IPS-20b (cell line): ENCODE results near the gene SH3PXD2A.

ENCODE experiments used
- H3K27ac ChIP-seq: one replicate; pipeline ENCODE4 v1.5.1; 2013; ENCODE audit warnings: low read length
- H3K27me3 ChIP-seq: 2 replicates; pipeline ENCODE4 v1.6.1; 2013; ENCODE audit warnings: mild to moderate bottlenecking, low read length, inconsistent platforms; ENCODE audit not compliant: insufficient read depth
- H3K36me3 ChIP-seq: 2 replicates; pipeline ENCODE4 v1.6.1; 2013; ENCODE audit warnings: low read depth, mild to moderate bottlenecking, inconsistent platforms, low read length, moderate library complexity; ENCODE audit not compliant: insufficient read depth
- H3K4me1 ChIP-seq: 2 replicates; pipeline ENCODE4 v1.6.1; 2013; ENCODE audit warnings: mild to moderate bottlenecking, control low read depth, inconsistent platforms, low read length, moderate library complexity; ENCODE audit not compliant: insufficient read depth
- H3K4me3 ChIP-seq: 2 replicates; pipeline ENCODE4 v1.5.1; 2013; ENCODE audit warnings: mild to moderate bottlenecking, low read length, inconsistent platforms
- H3K9ac ChIP-seq: 2 replicates; pipeline ENCODE4 v1.6.1; 2013; ENCODE audit warnings: low read depth, mild to moderate bottlenecking, inconsistent platforms, low read length, moderate library complexity
- H3K9me3 ChIP-seq: 2 replicates; pipeline ENCODE4 v1.6.1; 2013; ENCODE audit warnings: mild to moderate bottlenecking, low read depth, low read length, inconsistent platforms; ENCODE audit not compliant: insufficient read depth

The SH3PXD2A gene

DNA sequence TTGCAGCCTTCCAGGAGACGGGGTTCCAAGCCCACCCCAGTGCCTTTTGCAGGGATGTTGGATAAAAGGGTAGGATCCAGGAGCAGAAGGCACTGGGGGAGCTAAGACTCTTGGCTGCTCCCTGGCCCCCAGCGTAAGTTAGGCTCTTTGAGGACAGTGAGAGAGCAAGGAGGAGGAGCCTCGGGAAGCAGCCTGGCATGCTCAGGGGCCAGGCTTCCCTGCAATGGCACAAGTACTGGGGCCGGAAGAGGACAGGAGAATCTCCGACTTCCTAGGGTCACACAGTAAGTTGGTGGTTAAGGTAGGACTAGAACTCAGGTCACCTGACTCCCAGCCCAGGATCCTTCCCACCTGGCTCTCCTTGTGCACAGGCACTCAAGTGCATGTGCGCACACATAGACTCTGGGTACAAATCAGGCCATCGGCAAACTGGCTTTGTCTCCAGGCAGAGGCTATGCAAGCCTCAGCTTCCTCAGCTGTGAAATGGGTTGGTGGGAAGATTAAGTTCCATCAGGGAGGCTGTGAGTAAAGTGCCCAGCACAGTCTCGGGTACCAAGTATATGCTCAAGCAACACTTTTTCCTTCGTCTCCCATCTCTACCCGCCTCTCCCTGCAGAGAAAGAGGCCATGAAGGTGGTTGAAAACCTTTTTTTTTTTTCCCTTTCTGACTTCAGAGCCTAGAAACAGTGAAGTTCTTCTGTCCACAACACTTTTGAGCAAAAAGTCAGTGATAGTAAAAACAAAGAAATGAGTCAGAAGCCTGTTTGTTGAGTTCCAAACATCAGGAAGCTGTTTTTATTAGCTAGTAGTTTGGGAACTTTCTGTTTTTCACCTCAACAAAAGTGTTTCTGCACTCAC is 282.8 kb downstream of the SH3PXD2A start:
- Histone ChIP-seq H3K4me3 (no peak overlapping the region), H3K4me1 (no peaks in the 10 kb centered on the region), H3K27ac (no peak overlapping the region), H3K9me3 (no peaks in the 10 kb centered on the region), H3K27me3 (no peaks in the 10 kb centered on the region), H3K36me3 (no peaks in the 10 kb centered on the region), H3K9ac (no peak overlapping the region)

DNA sequence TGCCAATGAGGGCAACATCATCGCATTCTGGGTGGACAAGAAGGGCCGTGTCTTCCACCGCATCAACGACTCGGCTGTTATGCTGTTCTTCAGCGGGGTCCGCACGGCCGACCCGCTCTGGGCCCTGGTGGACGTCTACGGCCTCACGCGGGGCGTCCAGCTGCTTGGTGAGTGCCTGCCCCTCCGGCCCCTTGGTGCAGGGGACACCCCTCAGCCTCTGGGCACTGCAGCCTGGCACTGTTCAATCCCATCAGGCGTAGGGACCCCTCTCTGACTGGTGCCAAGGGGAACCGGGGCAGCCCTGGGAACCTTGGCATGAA is 283.8 kb downstream of the SH3PXD2A start:
- H3K27me3 ChIP-seq, result no peaks in the 10 kb centered on the region
- no peaks in the 10 kb centered on the region for H3K4me1 ChIP-seq

DNA sequence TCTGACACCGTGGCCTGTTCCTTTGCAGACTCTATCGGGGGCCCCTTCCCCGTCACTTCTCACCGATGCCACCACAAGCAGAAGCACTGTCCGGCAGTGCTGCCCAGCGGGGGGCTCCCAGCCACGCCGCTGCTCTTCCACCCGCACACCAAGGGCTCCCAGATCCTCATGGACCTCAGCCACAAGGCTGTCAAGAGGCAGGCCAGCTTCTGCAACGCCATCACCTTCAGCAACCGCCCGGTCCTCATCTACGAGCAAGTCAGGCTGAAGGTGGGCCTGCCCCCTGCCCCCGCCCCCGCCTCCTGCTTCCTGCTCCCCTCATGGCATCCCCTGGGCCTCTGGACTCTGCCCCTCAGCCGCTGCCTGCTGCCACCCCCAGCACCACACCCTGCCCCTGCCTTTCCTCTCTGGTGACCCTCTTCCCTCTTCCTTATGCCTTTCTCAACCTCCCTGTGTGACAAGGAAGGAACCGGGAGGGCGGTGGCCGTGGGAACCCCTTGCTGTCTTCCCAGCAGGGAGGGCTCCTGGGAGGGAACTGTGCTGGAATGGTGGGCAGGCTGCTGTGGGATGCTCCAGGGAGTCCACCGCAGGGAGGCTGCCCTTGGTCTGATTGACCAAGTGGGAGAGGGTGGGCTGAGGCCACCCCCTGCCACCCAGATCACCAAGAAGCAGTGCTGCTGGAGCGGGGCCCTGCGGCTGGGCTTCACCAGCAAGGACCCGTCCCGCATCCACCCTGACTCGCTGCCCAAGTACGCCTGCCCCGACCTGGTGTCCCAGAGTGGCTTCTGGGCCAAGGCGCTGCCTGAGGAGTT is 284.3 kb downstream of the SH3PXD2A start:
- Histone ChIP-seq H3K27ac (no peak overlapping the region), H3K36me3 (no peaks in the 10 kb centered on the region), H3K4me3 (no peak overlapping the region), H3K9me3 (no peaks in the 10 kb centered on the region), H3K4me1 (no peaks in the 10 kb centered on the region), H3K9ac (no peak overlapping the region), H3K27me3 (no peaks in the 10 kb centered on the region)

More for the DNA sequence above, 283.8 kb downstream of the SH3PXD2A start:
- H3K27ac ChIP-seq, result no peak overlapping the region
- no peak overlapping the region for H3K9ac ChIP-seq
- no peaks in the 10 kb centered on the region for H3K9me3 ChIP-seq
- no peak overlapping the region for H3K4me3 ChIP-seq
- H3K36me3 ChIP-seq, result no peaks in the 10 kb centered on the region

DNA sequence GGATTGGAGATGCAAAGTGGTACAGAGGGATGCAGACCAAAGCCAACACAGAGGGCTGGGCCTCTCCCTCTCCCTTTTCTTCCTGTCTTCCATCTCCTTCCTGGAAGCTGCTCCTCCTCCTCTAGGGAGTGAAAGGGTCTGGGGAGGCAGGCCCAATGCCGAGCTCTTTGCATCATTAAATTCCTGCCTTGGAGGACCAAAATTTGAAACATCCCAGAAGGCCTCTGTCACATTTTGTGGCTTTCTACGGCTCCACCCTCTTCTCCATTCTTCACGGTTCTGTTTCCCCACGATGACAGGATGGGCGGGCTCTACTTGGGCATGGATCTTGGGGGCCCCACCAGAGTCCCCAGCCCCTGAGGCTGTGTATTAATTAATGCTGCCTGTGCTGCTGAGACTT is 285.5 kb downstream of the SH3PXD2A start:
- H3K4me1 ChIP-seq, result no peaks in the 10 kb centered on the region
- no peak overlapping the region for H3K9ac ChIP-seq
- H3K36me3 ChIP-seq, result no peaks in the 10 kb centered on the region
- H3K4me3 ChIP-seq, result no peak overlapping the region
- no peaks in the 10 kb centered on the region for H3K27me3 ChIP-seq
- H3K9me3 ChIP-seq, result no peaks in the 10 kb centered on the region
- H3K27ac ChIP-seq, result no peak overlapping the region

DNA sequence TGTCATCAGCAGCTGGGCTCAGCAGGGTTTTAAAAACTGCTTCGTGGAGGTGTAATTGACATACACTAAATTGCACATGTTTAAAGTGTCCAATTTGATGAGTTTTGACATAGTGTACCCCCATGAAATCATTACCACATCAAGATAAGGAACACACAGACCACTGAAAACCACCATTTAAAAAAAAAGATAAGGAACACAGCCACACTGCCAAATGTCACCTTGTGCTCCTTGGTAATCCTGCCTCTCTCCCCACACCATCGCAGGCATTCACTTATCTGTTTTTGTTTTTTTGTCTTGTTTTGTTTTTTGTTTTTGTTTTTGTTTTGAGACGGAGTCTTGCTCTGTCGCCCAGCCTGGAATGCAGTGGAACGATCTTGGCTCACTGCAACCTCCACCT is 286.9 kb downstream of the SH3PXD2A start:
- no peaks in the 10 kb centered on the region for H3K9me3 ChIP-seq
- no peak overlapping the region for H3K27ac ChIP-seq
- no peaks in the 10 kb centered on the region for H3K27me3 ChIP-seq
- H3K36me3 ChIP-seq, result no peaks in the 10 kb centered on the region
- no peak overlapping the region for H3K4me3 ChIP-seq
- no peaks in the 10 kb centered on the region for H3K4me1 ChIP-seq
- H3K9ac ChIP-seq, result no peak overlapping the region

DNA sequence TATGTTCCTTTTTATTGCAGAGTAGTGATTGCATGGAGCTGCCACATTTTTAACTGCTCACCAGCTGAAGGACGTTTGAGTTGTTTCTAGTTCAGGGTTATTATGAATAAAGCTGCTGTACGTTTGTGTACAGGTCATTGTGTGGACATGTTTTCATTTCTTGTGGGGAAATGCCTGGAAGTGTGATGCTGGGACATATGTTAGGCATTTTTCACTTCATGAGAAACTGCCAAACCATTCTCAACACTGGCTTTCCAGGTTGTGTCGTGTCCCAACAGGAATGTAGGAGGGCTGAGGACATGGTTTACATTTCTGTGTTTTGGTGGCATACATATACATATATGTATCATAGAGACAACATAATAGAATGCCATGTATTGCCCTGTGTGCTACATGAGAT is 288.8 kb downstream of the SH3PXD2A start:
- Histone ChIP-seq H3K9me3 (no peaks in the 10 kb centered on the region), H3K4me1 (no peaks in the 10 kb centered on the region), H3K4me3 (no peak overlapping the region), H3K36me3 (no peaks in the 10 kb centered on the region), H3K9ac (no peak overlapping the region), H3K27ac (no peak overlapping the region), H3K27me3 (no peaks in the 10 kb centered on the region)

DNA sequence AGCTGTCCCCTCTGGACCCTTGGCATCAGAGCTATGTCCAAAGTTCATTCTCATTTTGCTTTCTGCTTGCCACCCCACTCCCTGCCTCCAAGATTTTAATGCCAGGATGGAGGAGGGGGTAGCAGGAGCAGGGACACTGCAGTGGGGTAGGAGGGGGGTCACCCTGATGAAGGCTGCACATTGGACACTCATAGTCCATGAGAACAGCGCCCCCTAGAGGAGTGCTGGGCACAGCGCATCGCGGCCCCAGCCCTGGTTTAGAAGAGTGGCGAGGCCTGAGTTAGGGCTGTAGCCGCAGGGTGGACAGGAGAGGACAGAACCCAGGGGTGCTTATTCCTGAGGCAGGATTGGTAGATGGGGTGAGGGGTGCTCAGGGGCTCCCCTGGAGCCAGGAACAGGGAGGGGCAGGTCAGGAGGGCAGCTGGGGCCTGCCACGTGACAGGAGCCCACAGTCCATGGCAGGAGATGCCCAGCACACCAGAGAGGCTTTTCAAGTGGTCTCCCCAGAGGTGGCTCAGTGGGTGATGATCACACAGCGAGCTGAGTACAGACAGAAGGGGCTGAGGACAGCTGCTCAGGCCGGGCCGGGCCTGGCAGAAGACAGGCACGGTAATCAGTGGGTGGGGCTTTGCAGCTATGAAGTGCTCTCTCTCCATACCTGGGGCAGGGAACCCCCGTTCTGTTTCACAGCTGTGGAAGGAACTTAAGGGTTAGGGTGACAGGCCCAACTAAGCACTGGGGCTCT is 290.4 kb downstream of the SH3PXD2A start:
- Histone ChIP-seq H3K27ac (no peak overlapping the region), H3K36me3 (no peaks in the 10 kb centered on the region), H3K9me3 (no peaks in the 10 kb centered on the region), H3K27me3 (no peaks in the 10 kb centered on the region), H3K4me3 (no peak overlapping the region), H3K4me1 (no peaks in the 10 kb centered on the region), H3K9ac (no peak overlapping the region)

DNA sequence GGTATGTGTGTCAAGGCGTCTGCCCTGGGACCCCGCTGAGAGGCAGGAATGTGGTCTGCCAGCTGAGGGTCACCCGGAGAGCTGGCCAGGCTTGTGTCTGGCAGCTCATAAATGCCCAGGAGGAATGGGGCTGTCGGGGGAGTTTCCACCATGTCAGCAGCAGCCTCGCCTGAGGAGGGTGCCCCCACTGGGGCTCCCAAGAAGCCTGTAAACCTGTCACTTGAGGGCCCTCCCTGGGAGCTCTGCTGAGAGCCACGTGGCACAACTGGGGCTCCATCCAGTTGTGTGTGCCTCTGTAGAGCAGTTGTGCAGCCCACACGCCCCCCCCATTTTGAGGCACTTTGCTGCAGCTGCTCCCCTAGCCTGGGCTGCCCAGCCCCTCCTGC is 291.3 kb downstream of the SH3PXD2A start:
- Histone ChIP-seq H3K36me3 (no peaks in the 10 kb centered on the region), H3K4me3 (no peak overlapping the region), H3K27me3 (no peaks in the 10 kb centered on the region), H3K9me3 (no peaks in the 10 kb centered on the region), H3K27ac (no peak overlapping the region), H3K4me1 (no peaks in the 10 kb centered on the region), H3K9ac (no peak overlapping the region)

DNA sequence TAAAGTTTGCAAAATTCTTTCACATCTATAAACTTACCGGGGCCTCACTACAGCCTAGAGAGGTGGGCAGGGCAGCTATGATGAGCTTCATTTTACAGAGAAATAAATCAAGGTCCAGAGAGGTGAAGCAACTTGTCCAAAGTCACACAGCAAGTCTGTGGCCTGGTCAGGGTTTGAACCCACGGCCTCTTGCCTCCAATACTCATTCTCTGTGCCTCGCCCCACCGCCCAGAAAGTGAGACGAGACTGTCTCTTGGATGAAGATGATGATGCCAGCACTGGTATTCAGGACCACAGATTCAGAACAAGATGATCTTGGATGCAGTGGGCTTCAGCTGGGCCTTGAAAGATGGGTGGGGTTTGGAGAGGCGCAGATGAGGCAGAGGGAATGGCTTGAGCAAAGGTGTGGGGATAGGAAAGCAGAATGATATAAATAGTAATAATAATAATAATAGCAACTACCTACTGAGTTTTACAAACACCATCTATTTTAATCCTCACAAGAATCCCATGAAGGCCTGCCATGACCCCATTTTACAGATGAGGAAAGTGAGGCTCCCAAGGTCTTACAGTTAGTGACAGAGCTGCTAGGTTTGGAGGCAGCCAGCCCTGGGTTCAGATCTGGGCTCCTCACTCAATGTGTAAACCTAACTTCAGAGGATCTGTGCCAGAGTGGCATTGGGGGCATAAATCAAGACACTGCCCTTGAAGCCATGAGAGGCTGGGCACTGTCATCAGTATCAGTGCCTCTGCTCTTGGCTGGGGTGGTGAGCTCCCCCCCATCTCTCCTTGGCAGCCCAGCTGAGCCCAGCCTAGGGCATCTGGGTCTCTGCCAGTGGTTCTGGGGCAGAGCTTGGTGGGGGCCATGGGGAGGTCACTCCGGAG is 291.9 kb downstream of the SH3PXD2A start:
- no peaks in the 10 kb centered on the region for H3K27me3 ChIP-seq
- H3K36me3 ChIP-seq, result no peaks in the 10 kb centered on the region
- H3K9ac ChIP-seq, result no peak overlapping the region
- H3K4me3 ChIP-seq, result no peak overlapping the region
- H3K27ac ChIP-seq, result no peak overlapping the region
- H3K9me3 ChIP-seq, result no peaks in the 10 kb centered on the region
- H3K4me1 ChIP-seq, result no peaks in the 10 kb centered on the region

DNA sequence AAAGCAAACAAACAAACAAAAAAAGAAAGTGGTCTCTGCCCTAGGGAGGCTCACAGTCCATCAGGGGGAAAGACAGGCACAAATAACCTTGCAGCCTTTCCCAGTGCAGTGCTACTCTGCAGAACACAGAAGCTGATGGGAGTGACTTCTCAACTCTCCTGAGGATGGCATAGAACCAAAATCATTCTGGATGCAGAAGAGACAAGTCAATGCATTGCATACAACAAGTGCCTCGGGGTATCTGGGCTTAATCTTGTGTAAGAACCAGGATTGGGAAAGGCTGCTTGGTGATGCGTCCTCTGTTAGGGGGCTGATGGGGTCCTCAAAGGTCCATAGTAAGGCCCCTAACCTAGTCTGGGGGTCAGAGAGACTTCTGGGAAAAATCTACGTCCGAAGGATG is 293.0 kb downstream of the SH3PXD2A start:
- H3K4me1 ChIP-seq, result no peaks in the 10 kb centered on the region
- H3K9me3 ChIP-seq, result no peaks in the 10 kb centered on the region
- no peak overlapping the region for H3K9ac ChIP-seq
- H3K36me3 ChIP-seq, result no peaks in the 10 kb centered on the region
- no peaks in the 10 kb centered on the region for H3K27me3 ChIP-seq
- H3K27ac ChIP-seq, result no peak overlapping the region
- no peak overlapping the region for H3K4me3 ChIP-seq

DNA sequence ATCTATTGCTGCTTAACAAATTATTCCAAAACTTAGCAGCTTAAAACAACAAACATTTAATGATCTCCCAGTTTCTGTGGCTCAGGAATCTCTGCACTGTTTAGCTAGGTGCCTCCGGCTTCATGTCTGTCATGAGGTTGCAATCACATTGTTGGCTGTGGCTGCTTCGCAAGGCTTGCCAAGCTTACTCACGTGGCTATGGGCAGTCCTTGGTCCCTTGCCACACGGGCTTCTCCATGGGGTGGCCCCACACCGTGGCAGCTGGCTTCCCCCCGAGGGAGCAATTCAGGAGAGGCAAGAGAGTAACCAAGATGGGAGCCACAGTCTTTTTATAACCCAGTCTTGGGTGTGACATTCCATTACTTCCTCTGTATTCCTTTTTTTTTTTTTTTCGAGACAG is 294.5 kb downstream of the SH3PXD2A start:
- no peak overlapping the region for H3K9ac ChIP-seq
- no peak overlapping the region for H3K4me3 ChIP-seq
- no peaks in the 10 kb centered on the region for H3K9me3 ChIP-seq
- H3K27me3 ChIP-seq, result peaks cover 5% of the 10 kb centered on the region
- no peaks in the 10 kb centered on the region for H3K36me3 ChIP-seq
- no peaks in the 10 kb centered on the region for H3K4me1 ChIP-seq
- no peak overlapping the region for H3K27ac ChIP-seq
